Activated CD8-positive, alpha-beta T cell treated with anti-CD3 and anti-CD28 coated beads, Interleukin-2, amount 10 ng/mL, durations not matched to agents 7 days and 5 days (primary cell): ENCODE data around the gene IGFL2. TPM values are rescaled to one million over a fixed set of nuclear protein-coding genes. Genes with fewer than 3 reads are reported as not detected.
"Not testable (repeated sequence)": the region's sequence is repeated elsewhere in the genome, so short reads cannot be mapped to it uniquely, and the experiment has no call there.

Source experiments
- ATAC-seq: fragments of 150-1000 bp; cut with Tn5 transposase; one replicate; pipeline ENCODE4 v1.10.0; 2021; ENCODE audit warnings: moderate library complexity
- CTCF ChIA-PET: fragments of 350-600 bp; sonication (Branson Sonifier 250); formaldehyde crosslinking; loops from one replicate; lab custom pipeline; 2021; ENCODE audit warnings: antibody characterized with exemption; lab: Charles Lee
- POLR2A ChIA-PET: fragments of 350-600 bp; sonication (Branson Sonifier 250); formaldehyde crosslinking; loops from one replicate; lab custom pipeline; 2021; ENCODE audit warnings: antibody characterized with exemption; lab: Charles Lee
- DNase-seq: peaks from one replicate; pipeline ENCODE4 v3.0.0-alpha.2; 2020
- H3K27ac Mint-ChIP-seq: one replicate; pipeline ENCODE4 v1.8.0; 2021; ENCODE audit warnings: mild to moderate bottlenecking, mixed read lengths
- H3K27me3 Mint-ChIP-seq: one replicate; pipeline ENCODE4 v1.8.0; 2021; ENCODE audit warnings: low read depth, mixed read lengths
- H3K36me3 Mint-ChIP-seq: one replicate; pipeline ENCODE4 v1.8.0; 2021; ENCODE audit warnings: low read depth, mixed read lengths
- H3K4me1 Mint-ChIP-seq: one replicate; pipeline ENCODE4 v1.8.0; 2021; ENCODE audit warnings: low read depth, mixed read lengths
- H3K4me3 Mint-ChIP-seq: one replicate; pipeline ENCODE4 v1.8.0; 2021; ENCODE audit warnings: mild to moderate bottlenecking, mixed read lengths
- H3K9me3 Mint-ChIP-seq: one replicate; pipeline ENCODE4 v1.8.0; 2022; ENCODE audit warnings: mixed read lengths; ENCODE audit not compliant: insufficient read depth
- total RNA-seq, 2 experiments: library from RNA; stranded (reverse); gene quantifications; one replicate each; pipeline ENCODE4 v1.2.3, GENCODE V29; 2021

The IGFL2 gene
- total RNA-seq, 2 experiments from 2014 or later = not detected

- Mint-ChIP-seq H3K9me3 (no peaks in the 10 kb centered on the region), H3K27me3 (peaks cover 22% of the 10 kb centered on the region), H3K36me3 (no peaks in the 10 kb centered on the region), H3K4me3 (no peak overlapping the region), H3K4me1 (no peaks in the 10 kb centered on the region), H3K27ac (no peak overlapping the region)
- DNase-seq (no peak), ATAC-seq (no peak)
- CTCF ChIA-PET = no interaction called here
- POLR2A ChIA-PET = interaction anchor here (0.6 kb wide), 1 partner anchor 126 kb away, joined by 3 read pairs; no protein-coding TSS in a partner anchor
These were observed 56.0 kb downstream of the IGFL2 start for GRCh38 chr19:46204008-46204407.

DNA sequence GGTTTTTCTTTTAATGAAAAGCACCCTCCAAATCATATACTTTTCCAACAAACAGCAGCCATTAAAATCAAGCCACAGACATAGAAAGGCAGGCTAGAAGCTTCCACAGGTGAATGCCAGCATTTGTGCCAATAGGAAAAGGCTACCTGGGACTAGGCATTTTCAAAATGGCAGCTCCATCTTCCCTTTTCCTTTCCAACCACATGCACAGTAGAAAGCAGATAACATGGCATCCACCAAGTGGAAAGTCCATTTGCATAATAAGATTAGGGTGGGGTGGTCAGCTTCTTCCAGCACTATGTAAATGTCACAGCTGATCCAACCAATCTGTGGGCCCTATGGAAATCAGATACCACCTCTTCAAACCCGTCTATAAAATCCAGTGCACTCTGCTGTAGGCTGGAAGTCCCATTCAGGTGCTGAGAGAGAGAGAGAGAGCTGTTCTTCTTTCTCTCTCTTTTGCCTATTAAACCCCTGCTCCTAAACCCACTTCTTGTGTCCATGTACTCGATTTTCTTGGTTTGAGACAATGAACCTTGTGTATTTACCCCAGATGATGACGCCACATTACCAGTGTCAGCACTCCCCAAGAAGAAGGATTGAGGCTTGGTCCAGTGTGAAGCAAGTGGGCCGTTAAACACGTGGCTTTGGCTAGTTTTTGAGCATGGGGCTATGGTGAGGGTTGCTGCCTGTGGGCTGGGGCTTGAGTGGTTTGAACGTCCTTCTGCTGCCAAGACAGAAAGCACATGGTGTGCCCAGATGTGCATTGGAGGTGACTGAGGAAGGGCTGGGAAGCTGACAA, 57.3 kb downstream of the IGFL2 start:
- DNase-seq (no peak), ATAC-seq (no peak)
- no peaks in the 10 kb centered on the region for H3K4me1 Mint-ChIP-seq
- H3K36me3 Mint-ChIP-seq = no peaks in the 10 kb centered on the region
- CTCF ChIA-PET = no interaction called here
- peaks cover 28% of the 10 kb centered on the region for H3K27me3 Mint-ChIP-seq
- no peaks in the 10 kb centered on the region for H3K9me3 Mint-ChIP-seq
- H3K27ac Mint-ChIP-seq = no peak overlapping the region
- POLR2A ChIA-PET = no interaction called here
- H3K4me3 Mint-ChIP-seq = no peak overlapping the region

DNA sequence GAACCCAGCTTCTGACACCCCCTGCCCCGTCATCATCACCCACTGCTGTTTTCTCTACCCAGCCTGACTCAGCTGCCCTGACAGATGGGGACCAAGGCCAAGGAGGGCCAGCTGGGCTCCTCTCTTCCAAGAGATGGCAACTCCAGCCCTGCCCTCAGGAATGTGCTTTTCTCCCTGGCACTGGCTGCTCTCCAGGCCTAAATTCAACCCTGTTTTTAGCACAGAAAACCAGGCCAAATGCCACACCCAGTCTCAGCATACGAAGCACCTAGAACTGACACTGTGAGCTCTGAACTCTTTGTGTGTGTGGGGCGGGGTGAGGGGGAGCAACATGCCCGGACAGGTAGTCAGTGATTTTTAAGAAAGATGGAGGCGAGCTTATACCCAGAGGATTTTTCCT, 58.1 kb downstream of the IGFL2 start:
- Mint-ChIP-seq H3K27me3 (peaks cover 28% of the 10 kb centered on the region), H3K36me3 (no peaks in the 10 kb centered on the region), H3K9me3 (no peaks in the 10 kb centered on the region), H3K4me3 (no peak overlapping the region), H3K27ac (no peak overlapping the region), H3K4me1 (no peaks in the 10 kb centered on the region)
- DNase-seq (no peak), ATAC-seq (no peak)
- ChIA-PET POLR2A (no interaction called here), CTCF (no interaction called here)

GRCh38 chr19:46206682-46207081, 58.6 kb downstream of the IGFL2 start:
- POLR2A ChIA-PET = no interaction called here
- no peaks in the 10 kb centered on the region for H3K36me3 Mint-ChIP-seq
- H3K4me1 Mint-ChIP-seq = no peaks in the 10 kb centered on the region
- CTCF ChIA-PET = no interaction called here
- ATAC-seq (no peak), DNase-seq (no peak)
- no peak overlapping the region for H3K27ac Mint-ChIP-seq
- H3K9me3 Mint-ChIP-seq = no peaks in the 10 kb centered on the region
- no peak overlapping the region for H3K4me3 Mint-ChIP-seq
- H3K27me3 Mint-ChIP-seq = peaks cover 25% of the 10 kb centered on the region

GRCh38 chr19:46207858-46208257, 59.8 kb downstream of the IGFL2 start:
- H3K4me1 Mint-ChIP-seq, DNase-seq, CTCF ChIA-PET, H3K9me3 Mint-ChIP-seq, H3K4me3 Mint-ChIP-seq, POLR2A ChIA-PET, H3K36me3 Mint-ChIP-seq, H3K27ac Mint-ChIP-seq, ATAC-seq: not testable (repeated sequence)
- H3K27me3 Mint-ChIP-seq = peaks cover 17% of the 10 kb centered on the region

DNA sequence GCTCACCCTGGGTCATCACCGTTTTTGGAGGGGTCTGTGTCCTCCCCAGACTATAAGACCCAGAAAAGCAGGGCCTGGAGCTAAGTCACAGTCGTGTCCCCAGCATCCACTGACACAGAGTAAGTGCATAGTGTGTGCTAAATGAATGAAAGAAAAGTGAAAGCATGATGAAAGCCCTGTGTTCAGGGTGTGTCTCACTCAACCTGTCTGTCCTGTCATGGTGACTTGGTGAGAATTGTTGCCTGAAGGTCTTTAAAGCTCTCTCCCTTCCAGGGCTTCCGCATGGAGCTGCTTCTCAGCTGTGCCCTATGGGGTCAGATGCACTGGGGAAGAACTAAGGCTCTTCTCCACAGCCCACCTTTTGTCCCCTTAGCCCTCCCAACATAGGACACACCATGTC, 61.0 kb downstream of the IGFL2 start:
- Mint-ChIP-seq H3K4me3 (no peak overlapping the region), H3K9me3 (no peaks in the 10 kb centered on the region), H3K4me1 (no peaks in the 10 kb centered on the region), H3K36me3 (no peaks in the 10 kb centered on the region), H3K27ac (no peak overlapping the region), H3K27me3 (peaks cover 16% of the 10 kb centered on the region)
- DNase-seq (no peak), ATAC-seq (no peak)
- ChIA-PET CTCF (no interaction called here), POLR2A (no interaction called here)

GRCh38 chr19:46209472-46209871, 61.4 kb downstream of the IGFL2 start:
- H3K27me3 Mint-ChIP-seq = peaks cover 16% of the 10 kb centered on the region
- ATAC-seq (no peak), DNase-seq (no peak)
- ChIA-PET POLR2A (no interaction called here), CTCF (no interaction called here)
- no peak overlapping the region for H3K27ac Mint-ChIP-seq
- no peak overlapping the region for H3K4me3 Mint-ChIP-seq
- no peaks in the 10 kb centered on the region for H3K4me1 Mint-ChIP-seq
- H3K9me3 Mint-ChIP-seq = no peaks in the 10 kb centered on the region
- no peaks in the 10 kb centered on the region for H3K36me3 Mint-ChIP-seq

GRCh38 chr19:46210669-46211068, 62.6 kb downstream of the IGFL2 start:
- DNase-seq (no peak), ATAC-seq (no peak)
- H3K36me3 Mint-ChIP-seq = no peaks in the 10 kb centered on the region
- H3K27ac Mint-ChIP-seq = no peak overlapping the region
- H3K4me3 Mint-ChIP-seq = no peak overlapping the region
- H3K27me3 Mint-ChIP-seq = peaks cover 16% of the 10 kb centered on the region
- CTCF ChIA-PET = no interaction called here
- H3K4me1 Mint-ChIP-seq = no peaks in the 10 kb centered on the region
- POLR2A ChIA-PET = no interaction called here
- H3K9me3 Mint-ChIP-seq = no peaks in the 10 kb centered on the region

Other genes starting within 250 kb of the IGFL2 start
- 10 to 100 TPM; 10.4 to 11.3 TPM for gene MYPOP, start 245.6 kb upstream of the IGFL2 start, total RNA-seq
- gene NANOS2, start 233.5 kb upstream of the IGFL2 start, total RNA-seq = not detected
- not detected for gene NOVA2, start 174.4 kb upstream of the IGFL2 start, total RNA-seq
- gene CCDC61, start 152.8 kb upstream of the IGFL2 start, total RNA-seq = 10 to 100 TPM; 26.3 to 29.2 TPM
- not detected for gene PGLYRP1, start 125.2 kb upstream of the IGFL2 start, total RNA-seq
- gene IGFL4, start 107.2 kb upstream of the IGFL2 start, total RNA-seq = not detected
- gene IGFL3, start 23.6 kb upstream of the IGFL2 start, total RNA-seq = not detected
- gene IGFL1, start 81.5 kb downstream of the IGFL2 start, total RNA-seq = not detected
- not detected for gene HIF3A, start 148.8 kb downstream of the IGFL2 start, total RNA-seq
- 100 to 1,000 TPM; 118 to 126 TPM for gene PPP5C, start 198.8 kb downstream of the IGFL2 start, total RNA-seq